A549 (cell line): Measurements from ENCODE around the gene IL9. TPM values are rescaled to one million over a fixed set of nuclear protein-coding genes. Genes with fewer than 3 reads are reported as not detected.
A peak's percentile ranks its signal among the peaks of the same experiment; 100 is the strongest.

Experiments
- ATAC-seq, 2 experiments: fragments of 200-7000 bp in 1 of 2; fragments of >200 bp in 1 of 2; cut with Nextera tagmentation in 1 of 2; cut with Tn5 transposase in 1 of 2; 3 replicates each; pipeline versions ENCODE4 v1.8.0 to v1.9.1; 2018 to 2020; ENCODE audit warnings: mild to moderate bottlenecking in 1 of 2, moderate library complexity in 1 of 2
- CTCF ChIA-PET: fragments of 300-600 bp; sonication (Branson Sonifier 250); formaldehyde crosslinking; extraction: SDS; loops from one replicate; lab custom pipeline; 2021; ENCODE audit warnings: antibody characterized with exemption, inconsistent platforms; lab: Yijun Ruan, JAX
- POLR2A ChIA-PET: fragments of 350-600 bp; formaldehyde crosslinking; extraction: SDS; loops from one replicate; lab custom pipeline; 2021; ENCODE audit warnings: antibody characterized with exemption, inconsistent platforms; lab: Yijun Ruan, JAX
- DNase-seq, 2 experiments: peaks; one replicate each; pipeline versions ENCODE4 v3.0.0 to v3.0.0-alpha.2; 2011 to 2016; ENCODE audit warnings: low read depth in 1 of 2, low spot score in 1 of 2
- FAIRE-seq: peaks from 2 replicates; lab custom pipeline; 2011; peaks lifted over from hg19 to GRCh38; lab: Jason Lieb, UNC
- H3K27ac ChIP-seq, 2 experiments: fragments of >200 bp; sonication (Bioruptor Twin); formaldehyde crosslinking; 3 replicates each; pipeline ENCODE4 v1.5.1; 2016 to 2017
- H3K4me1 ChIP-seq: fragments of >200 bp; sonication (Bioruptor Twin); formaldehyde crosslinking; 3 replicates; pipeline ENCODE4 v1.6.1; 2016
- H3K4me2 ChIP-seq: fragments of >200 bp; sonication (Bioruptor Twin); formaldehyde crosslinking; 3 replicates; pipeline ENCODE4 v1.6.1; 2016
- H3K4me3 ChIP-seq: fragments of >200 bp; sonication (Bioruptor Twin); formaldehyde crosslinking; 3 replicates; pipeline ENCODE4 v1.5.1; 2016
- H3K9me3 ChIP-seq: fragments of >200 bp; sonication (Bioruptor Twin); formaldehyde crosslinking; 3 replicates; pipeline ENCODE4 v1.6.1; 2016
- CEBPB ChIP-seq, 2 experiments: fragments of >200 bp in 1 of 2; sonication (Bioruptor Twin) in 1 of 2; formaldehyde crosslinking in 1 of 2; IDR thresholded peaks; 2 replicates each; pipeline ENCODE4 v1.6.1; 2012 to 2016
- CHD2 ChIP-seq: fragments of 150-350 bp; IDR thresholded peaks from 2 replicates; pipeline ENCODE4 v1.6.1; 2014; ENCODE audit warnings: low read length; ENCODE audit not compliant: partially characterized antibody
- CTCF ChIP-seq: fragments of >200 bp; sonication (Bioruptor Twin); formaldehyde crosslinking; IDR thresholded peaks from 3 replicates; pipeline ENCODE4 v1.5.1; 2016
- E2F6 ChIP-seq: IDR thresholded peaks from 2 replicates; pipeline ENCODE4 v1.6.1; 2012; ENCODE audit warnings: low read depth, borderline replicate concordance
- EHMT2 ChIP-seq: fragments of 200-600 bp; sonication (generic); IDR thresholded peaks from 2 replicates; pipeline ENCODE4 v1.6.1; 2016; ENCODE audit warnings: antibody characterized with exemption, low read depth, mild to moderate bottlenecking, moderate library complexity
- FOSB ChIP-seq: fragments of 250-450 bp; sonication (Bioruptor Pico); IDR thresholded peaks from 2 replicates; pipeline ENCODE4 v1.5.0; 2020; ENCODE audit warnings: mild to moderate bottlenecking, moderate library complexity
- FOXS1 ChIP-seq: fragments of 250-450 bp; sonication (Bioruptor Pico); IDR thresholded peaks from 2 replicates; pipeline ENCODE4 v1.5.0; 2020; ENCODE audit warnings: mild to moderate bottlenecking, moderate library complexity
- HDAC2 ChIP-seq: fragments of 200-600 bp; sonication (generic); IDR thresholded peaks from 2 replicates; pipeline ENCODE4 v1.6.1; 2016
- HES2 ChIP-seq: fragments of >200 bp; sonication (Bioruptor Twin); formaldehyde crosslinking; IDR thresholded peaks from 2 replicates; pipeline ENCODE4 v1.6.1; 2016
- HOXA7 ChIP-seq: fragments of 250-450 bp; sonication (Bioruptor Pico); IDR thresholded peaks from 2 replicates; pipeline ENCODE4 v1.5.0; 2020; ENCODE audit warnings: mild to moderate bottlenecking, moderate library complexity
- JUNB ChIP-seq: fragments of >200 bp; sonication (Bioruptor Twin); formaldehyde crosslinking; IDR thresholded peaks from 2 replicates; pipeline ENCODE4 v1.6.1; 2016
- MAX ChIP-seq: IDR thresholded peaks from 2 replicates; pipeline ENCODE4 v1.6.1; 2012
- MAZ ChIP-seq: fragments of 150-350 bp; IDR thresholded peaks from 2 replicates; pipeline ENCODE4 v1.6.1; 2014; ENCODE audit warnings: antibody characterized with exemption, low read depth, low read length, borderline replicate concordance
- MYC ChIP-seq: IDR thresholded peaks from 2 replicates; pipeline ENCODE4 v1.6.1; 2012; ENCODE audit warnings: mild to moderate bottlenecking, inconsistent platforms, low read length, improper control_type of control experiment, borderline replicate concordance
- PBX3 ChIP-seq: IDR thresholded peaks from 2 replicates; pipeline ENCODE4 v1.6.1; 2012
- PHF8 ChIP-seq: fragments of 200-600 bp; sonication (generic); IDR thresholded peaks from 2 replicates; pipeline ENCODE4 v1.6.1; 2016; ENCODE audit warnings: low read depth, mild to moderate bottlenecking, antibody characterized with exemption, moderate library complexity, borderline replicate concordance
- RAD21 ChIP-seq, 2 experiments: fragments of >200 bp in 1 of 2; sonication (Bioruptor Twin) in 1 of 2; formaldehyde crosslinking in 1 of 2; IDR thresholded peaks in 1 of 2; conservative IDR thresholded peaks in 1 of 2; 2 replicates in 1 of 2; 3 replicates in 1 of 2; pipeline ENCODE4 v1.6.1; 2012 to 2018; ENCODE audit warnings: inconsistent platforms in 1 of 2
- RCOR1 ChIP-seq: fragments of 150-350 bp; IDR thresholded peaks from 2 replicates; pipeline ENCODE4 v1.6.1; 2014; ENCODE audit warnings: antibody characterized with exemption, low read length, low read depth
- SMC3 ChIP-seq: fragments of >200 bp; sonication (Bioruptor Twin); formaldehyde crosslinking; IDR thresholded peaks from 3 replicates; pipeline ENCODE4 v1.6.1; 2018; ENCODE audit warnings: inconsistent platforms
- SREBF2 ChIP-seq: fragments of 450-650 bp; IDR thresholded peaks from 2 replicates; pipeline ENCODE4 v1.6.1; 2014; ENCODE audit warnings: mild to moderate bottlenecking, moderate library complexity
- TFCP2L1 ChIP-seq: fragments of 250-450 bp; sonication (Bioruptor Pico); IDR thresholded peaks from 2 replicates; pipeline ENCODE4 v1.5.0; 2021; ENCODE audit warnings: mild to moderate bottlenecking
- ZC3H11A ChIP-seq: fragments of 450-650 bp; IDR thresholded peaks from 2 replicates; pipeline ENCODE4 v1.6.1; 2014; ENCODE audit warnings: antibody characterized with exemption, mild to moderate bottlenecking
- ZFP36 ChIP-seq: fragments of 450-650 bp; IDR thresholded peaks from 2 replicates; pipeline ENCODE4 v1.6.1; 2014; ENCODE audit warnings: borderline replicate concordance; ENCODE audit not compliant: partially characterized antibody
- ZSCAN20 ChIP-seq: fragments of 250-450 bp; sonication (Bioruptor Pico); IDR thresholded peaks from 2 replicates; pipeline ENCODE4 v1.8.0; 2022; ENCODE audit warnings: mild to moderate bottlenecking, moderate library complexity
- WGBS: methylation state at CpG from one replicate; pipeline ENCODE4 v1.1.6; 2017; ENCODE audit errors: missing lambda C conversion rate; 5-methylcytosine and 5-hydroxymethylcytosine counted together
- polyA plus RNA-seq, 4 experiments: library from polyadenylated mRNA; depleted of rRNA in 3 of 4; stranded (reverse); fragments of >200 nt; fragmentation: RNase III in 1 of 4; extraction: RNeasy Plus Mini Kit Qiagen cat#74134 plus additional on column Dnase treatment in 1 of 4; gene quantifications; 2 replicates in 3 of 4; 3 replicates in 1 of 4; pipeline ENCODE4 v1.2.3, GENCODE V29; 2011 to 2017

The IL9 gene
- polyA plus RNA-seq, 2 of the 4 experiments (the other 2 are of a cell fraction): not detected

- Histone ChIP-seq H3K4me1 (peaks cover 22% of the 10 kb centered on the region), H3K4me2 (peak overlapping the region; percentile 40), H3K4me3 (no peak overlapping the region), H3K9me3 (no peaks in the 10 kb centered on the region), H3K27ac (peak overlapping the region; percentile 9 to 65; a peak in 5 of 6 replicates)
- WGBS: 72% methylated on average over 12 of the region's 13 CpGs
- FAIRE-seq (no peak), DNase-seq (peak; percentile 38 to 40), ATAC-seq (peak; percentile 75 to 82)
- ChIA-PET CTCF (interaction anchor here (0.6 to 6.3 kb wide), 32 partner anchors 9 to 329 kb away, joined by 3 to 74 read pairs (median 5); no protein-coding TSS in a partner anchor), POLR2A (interaction anchor here (0.8 to 1.0 kb wide), 2 partner anchors 46 to 141 kb away, joined by 3 to 4 read pairs; partner anchors contain the start of gene TGFBI)
- TF ChIP-seq MAX (no peak), FOXS1 (CRISPR knock-in tag) (no peak), MAZ (no peak), JUNB (no peak), CEBPB (IDR thresholded peaks at IDR 0.05) (peak in 1 of 2 experiments; percentile 19; a peak in 1 of 4 replicates), ZFP36 (no peak)
Measured at GRCh38 chr5:135887881-135888614, 7.6 kb downstream of the IL9 start.

GRCh38 chr5:135887447-135887864 lies 8.2 kb downstream of the IL9 start:
- ChIA-PET POLR2A (interaction anchor here (1.0 kb wide), 1 partner anchor 141 kb away, joined by 4 read pairs; the partner anchor contains the start of gene TGFBI), CTCF (interaction anchor here (0.6 to 6.3 kb wide), 29 partner anchors 9 to 330 kb away, joined by 3 to 74 read pairs (median 5); no protein-coding TSS in a partner anchor)
- peak overlapping the region; percentile 9 to 65; a peak in 4 of 6 replicates for H3K27ac ChIP-seq
- H3K4me2 ChIP-seq: peak overlapping the region; percentile 40
- peak; percentile 74 to 78 for DNase-seq
- TF ChIP-seq RAD21 (conservative IDR thresholded peaks at IDR 0.05 in 1 of 2, IDR thresholded peaks at IDR 0.05 in 1 of 2): peak; percentile 97 to 98
- no peak for TF ChIP-seq CEBPB (IDR thresholded peaks at IDR 0.05)
- no peak for TF ChIP-seq EHMT2
- peak; percentile 98 for TF ChIP-seq CTCF
- TF ChIP-seq ZFP36: peak; percentile 0
- TF ChIP-seq SMC3: peak; percentile 94
- no peaks in the 10 kb centered on the region for H3K9me3 ChIP-seq
- FAIRE-seq: peak; percentile 90
- H3K4me1 ChIP-seq: peaks cover 22% of the 10 kb centered on the region
- H3K4me3 ChIP-seq: no peak overlapping the region
- peak; percentile 92 to 97 for ATAC-seq
- WGBS: 13% methylated on average over 8 of the region's 8 CpGs

GRCh38 chr5:135886136-135886535 lies 9.5 kb downstream of the IL9 start:
- FAIRE-seq: no peak
- no peak for DNase-seq
- Histone ChIP-seq H3K9me3 (no peaks in the 10 kb centered on the region), H3K4me1 (peaks cover 20% of the 10 kb centered on the region), H3K4me3 (no peak overlapping the region), H3K4me2 (no peak overlapping the region), H3K27ac (no peak overlapping the region)
- ATAC-seq: no peak
- no peak for TF ChIP-seq JUNB
- no peak for TF ChIP-seq SREBF2
- no peak for TF ChIP-seq PBX3
- TF ChIP-seq E2F6: no peak
- no peak for TF ChIP-seq ZC3H11A
- no peak for TF ChIP-seq HOXA7
- no peak for TF ChIP-seq MYC
- no peak for TF ChIP-seq HES2
- no peak for TF ChIP-seq SMC3
- no peak for TF ChIP-seq RCOR1
- TF ChIP-seq ZFP36: no peak
- TF ChIP-seq TFCP2L1 (CRISPR knock-in tag): no peak
- TF ChIP-seq PHF8: no peak
- TF ChIP-seq CHD2: no peak
- TF ChIP-seq ZSCAN20 (CRISPR knock-in tag): no peak
- no peak for TF ChIP-seq HDAC2
- no peak for TF ChIP-seq FOSB
- 22% methylated on average over 4 of the region's 4 CpGs for WGBS
- ChIA-PET POLR2A (no interaction called here), CTCF (interaction anchor here (0.6 to 2.8 kb wide), 17 partner anchors 8 to 362 kb away, joined by 3 to 17 read pairs (median 3); partner anchors contain the start of gene SLC25A48)
